Activated naive CD4-positive, alpha-beta T cell treated with Interleukin-2 at 50 U/mL for 16 hours (primary cell): ENCODE measurements around the gene BCL2A1.
A peak's percentile ranks its signal among the peaks of the same experiment; 100 is the strongest.
"Not testable (repeated sequence)": the region's sequence is repeated elsewhere in the genome, so short reads cannot be mapped to it uniquely, and the experiment has no call there.

Source experiments
- DNase-seq: peaks from one replicate; pipeline ENCODE4 v3.0.0-alpha.2; 2020

BCL2A1 gene

DNA sequence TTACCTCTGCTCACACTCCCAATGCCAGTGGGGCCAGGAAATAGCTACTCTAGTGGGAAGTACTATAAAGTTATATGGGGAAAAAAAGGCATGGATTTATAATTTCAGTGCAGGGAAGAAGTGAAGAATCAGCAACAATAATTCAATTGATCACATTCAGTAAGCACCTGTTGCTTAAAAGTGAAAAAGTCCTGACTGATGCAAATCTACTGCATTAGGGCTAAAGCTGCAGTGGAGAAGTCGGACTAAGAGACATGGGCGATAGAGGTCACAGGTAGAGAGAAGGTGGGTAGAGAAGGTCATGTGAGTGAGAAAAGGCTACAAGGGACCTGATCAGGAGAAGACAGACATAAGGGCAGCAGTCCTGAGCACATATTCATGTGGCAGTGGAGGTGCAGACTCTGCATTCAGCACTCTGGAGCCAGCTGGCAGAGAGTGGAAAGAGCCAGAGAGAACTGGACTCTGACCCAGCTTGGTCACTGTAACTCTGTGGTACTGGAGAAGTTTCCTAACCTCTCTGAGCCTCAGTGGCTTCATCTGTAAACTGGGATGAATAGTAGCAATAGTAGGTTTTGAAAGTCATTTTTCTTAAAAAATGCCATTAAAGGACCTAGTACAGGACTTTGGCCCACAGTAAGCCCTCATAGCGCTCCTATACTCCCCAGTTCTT lies 17.6 kb upstream of the BCL2A1 start:
- no peak for DNase-seq

DNA sequence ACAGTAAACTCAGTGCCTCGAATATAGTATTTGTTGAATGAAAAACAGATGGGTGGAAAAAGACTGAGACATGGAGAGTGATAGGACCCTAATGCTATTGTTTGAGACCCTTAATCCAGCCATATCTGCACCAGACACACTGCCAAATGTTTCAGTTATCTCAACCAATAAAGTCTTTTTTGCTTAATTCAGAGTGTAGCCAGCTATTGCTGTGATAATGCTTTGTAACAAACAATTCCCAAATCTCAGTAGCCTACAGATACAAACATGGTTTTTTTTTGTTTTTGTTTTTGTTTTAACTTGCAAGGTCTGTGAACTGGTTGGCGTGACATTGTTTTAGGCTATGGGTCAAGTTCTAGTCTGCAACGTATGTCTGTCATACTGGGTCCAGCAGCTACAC lies 17.0 kb upstream of the BCL2A1 start:
- DNase-seq = no peak

DNA sequence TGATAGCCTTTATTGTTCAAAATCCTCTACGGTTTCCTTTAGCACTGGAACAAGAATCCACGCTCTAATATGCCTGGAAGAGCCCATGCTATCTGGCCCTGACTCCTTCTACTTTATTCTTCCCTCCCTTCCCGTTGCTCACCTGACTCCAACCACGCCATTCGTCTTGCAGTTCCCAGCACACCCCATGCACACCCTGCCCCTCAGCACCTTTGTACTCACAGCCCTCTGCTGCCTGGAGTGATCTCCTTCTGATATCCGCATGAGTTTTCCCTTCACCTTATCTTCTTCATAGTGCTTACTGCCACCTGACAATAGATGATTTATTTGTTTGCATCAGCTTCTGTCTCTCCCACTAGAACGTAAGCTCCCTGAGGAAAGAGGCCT lies 16.6 kb upstream of the BCL2A1 start:
- no peak for DNase-seq

DNA sequence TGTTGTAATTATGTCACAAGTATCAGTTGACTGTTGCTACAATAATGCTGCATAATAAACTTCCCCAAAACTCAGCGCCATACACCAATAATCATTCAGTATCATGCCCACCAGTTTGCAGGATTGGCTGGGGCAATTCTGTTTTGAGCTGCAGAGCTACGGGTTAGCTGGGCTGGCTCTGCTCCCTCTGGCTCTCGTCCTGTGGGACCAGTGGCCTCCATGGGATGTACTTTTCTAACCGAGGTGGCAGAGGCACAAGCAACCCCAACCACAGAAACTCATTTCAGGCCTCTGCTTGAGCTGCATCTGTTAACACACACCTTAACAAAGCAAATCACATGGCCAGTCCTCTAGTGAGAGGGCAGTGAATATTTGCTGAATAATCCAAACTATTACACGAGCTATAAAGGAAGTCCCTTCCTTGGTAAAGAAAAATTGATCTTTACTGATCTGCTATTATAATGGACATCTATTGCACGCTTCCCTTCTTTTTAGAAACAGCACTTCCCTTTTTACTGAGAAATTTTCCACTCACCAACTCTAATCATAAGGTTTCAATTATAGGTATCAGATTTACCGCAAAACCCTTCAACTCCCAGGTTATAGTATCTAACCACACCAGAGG lies 10.9 kb upstream of the BCL2A1 start:
- no peak for DNase-seq

DNA sequence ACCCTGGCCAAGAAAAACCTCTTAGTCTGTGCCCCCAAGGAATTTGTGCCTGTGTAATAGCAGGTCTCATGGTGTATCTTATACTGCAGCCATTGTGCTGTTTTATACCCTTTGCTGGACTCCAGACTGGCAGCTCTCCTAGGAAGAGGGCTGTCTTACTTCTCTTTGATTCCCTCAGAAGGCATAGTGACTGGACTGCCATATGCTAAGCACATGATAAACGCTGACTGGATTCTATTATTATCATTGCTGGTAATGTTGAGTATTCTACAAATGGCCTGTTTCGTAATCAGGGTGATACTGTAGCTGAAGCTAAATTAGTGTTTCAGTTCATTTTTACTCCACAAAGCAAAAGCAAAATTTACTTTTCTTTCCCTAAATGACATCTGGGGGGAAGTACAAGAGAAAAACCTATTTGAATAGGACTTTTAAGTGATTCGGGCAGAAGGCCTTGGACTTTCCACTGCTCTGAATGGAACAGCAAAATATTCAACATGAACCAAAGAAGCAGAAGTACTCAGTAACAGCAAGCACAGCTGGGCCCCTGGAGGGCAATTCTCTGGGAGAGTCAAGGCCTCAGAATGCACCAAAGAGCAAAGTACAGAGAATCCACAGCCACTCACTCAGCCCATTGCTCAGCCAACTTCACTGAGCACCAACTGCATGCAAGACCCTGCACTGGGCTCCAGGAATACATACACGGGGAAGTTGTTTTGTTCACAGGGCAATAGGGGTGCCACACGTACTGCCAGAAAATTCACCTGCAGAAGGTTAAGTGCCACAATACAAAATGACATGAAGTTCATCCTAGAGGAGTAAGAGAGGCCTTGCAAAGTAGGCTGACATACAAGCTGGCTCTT lies 7.9 kb upstream of the BCL2A1 start:
- DNase-seq = no peak

DNA sequence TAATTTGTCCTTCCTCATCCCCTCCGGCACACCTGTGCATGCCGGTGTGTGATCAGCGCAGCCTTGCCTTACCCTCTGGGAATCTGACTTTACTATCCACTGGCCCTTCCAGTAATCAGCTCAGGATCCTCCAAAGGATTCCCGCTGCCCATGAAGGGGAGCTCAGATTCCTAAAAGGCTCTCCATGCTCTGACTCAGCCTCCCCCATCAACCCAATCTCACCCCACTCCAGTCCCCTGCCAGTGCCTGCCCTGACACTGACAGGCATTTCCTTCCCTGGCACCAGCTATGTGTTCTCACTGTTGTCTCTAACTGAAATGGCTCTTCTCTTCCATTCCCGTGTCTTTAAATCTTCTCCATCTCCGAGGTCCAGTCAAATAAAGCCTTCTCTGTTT lies 7.3 kb upstream of the BCL2A1 start:
- DNase-seq = no peak

DNA sequence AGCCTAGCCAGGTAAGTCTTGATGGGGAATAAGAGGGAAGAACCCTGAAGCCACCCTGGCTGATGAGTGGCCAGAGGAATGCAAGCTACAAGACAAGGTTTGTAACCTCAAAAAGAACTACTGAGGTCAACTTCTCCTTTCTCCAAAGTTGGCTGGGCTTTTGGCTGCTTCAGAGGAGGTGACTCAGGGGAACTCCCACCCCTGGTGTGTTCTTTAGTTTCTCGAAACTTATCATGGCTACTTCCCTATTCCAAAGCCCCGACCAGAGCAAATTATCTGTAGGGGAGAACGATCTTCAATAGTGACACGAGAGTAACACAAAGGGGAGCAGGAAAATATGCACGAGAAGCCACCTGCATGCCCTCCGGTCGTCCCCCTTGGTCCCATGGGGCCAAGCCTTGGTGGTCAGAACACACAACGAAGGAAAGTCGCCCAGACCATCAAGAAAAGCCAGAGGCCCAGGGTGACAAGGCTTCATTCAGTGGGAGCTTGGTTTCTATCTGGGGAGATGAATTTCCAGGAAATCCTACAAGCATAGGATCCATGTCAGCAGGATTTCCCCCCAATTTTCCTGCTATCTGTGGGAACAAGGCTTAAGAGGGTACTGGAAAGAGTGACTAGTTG lies 6.5 kb upstream of the BCL2A1 start:
- no peak for DNase-seq

DNA sequence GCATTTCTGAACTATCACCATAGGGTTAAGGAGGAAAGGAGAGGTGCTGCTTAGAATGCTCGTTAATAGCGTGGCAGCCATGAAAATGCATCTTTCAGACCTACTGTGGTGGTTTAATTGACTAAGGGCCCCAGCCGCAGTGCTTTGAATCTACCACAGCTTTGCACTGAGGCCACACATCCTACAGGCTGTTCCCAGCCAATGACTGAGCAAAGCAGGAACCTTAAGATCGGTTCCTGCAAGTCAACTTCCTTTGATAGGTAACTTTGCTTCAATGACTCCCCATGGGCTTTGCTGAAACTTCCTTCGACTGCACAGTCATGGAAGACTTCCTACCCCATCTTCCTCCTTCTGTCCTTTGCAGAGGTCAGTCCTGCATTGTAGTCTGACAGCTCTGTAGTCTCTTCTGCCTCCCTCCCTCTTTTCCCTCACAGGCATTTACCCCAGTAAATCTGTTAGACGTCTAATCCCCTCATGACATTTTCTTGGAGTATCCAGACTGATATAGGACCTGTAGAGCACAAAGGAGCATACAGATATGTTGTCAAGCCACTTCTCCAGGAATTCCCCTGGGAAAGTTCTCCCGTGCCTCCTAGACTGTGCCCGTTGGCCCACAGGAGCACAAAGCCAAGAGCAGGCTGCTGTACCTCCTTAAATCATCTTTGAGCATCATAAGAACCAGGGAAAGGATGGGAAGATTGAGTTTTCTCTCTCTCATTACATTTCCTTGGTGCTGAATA lies 2.6 kb upstream of the BCL2A1 start:
- peak; percentile 33 for DNase-seq

DNA sequence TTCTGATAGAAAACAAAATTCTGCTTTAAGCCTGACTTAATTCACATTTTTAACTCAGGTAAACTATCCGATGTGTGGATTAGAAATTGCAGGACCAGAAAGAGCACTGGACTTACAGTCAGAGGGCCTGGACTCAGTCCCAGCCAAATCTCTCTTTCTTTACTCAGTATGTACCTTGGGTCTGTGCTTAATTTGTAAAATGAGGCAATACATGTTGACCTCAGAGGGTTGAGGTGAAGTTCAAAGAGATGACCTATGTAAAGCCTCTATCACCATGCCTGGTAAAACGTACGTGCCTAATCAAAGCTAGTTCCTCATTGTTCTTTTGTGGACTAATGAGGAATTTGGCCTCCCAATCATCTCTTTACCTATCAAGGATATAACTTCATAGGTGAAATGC lies 1.9 kb upstream of the BCL2A1 start:
- no peak for DNase-seq

DNA sequence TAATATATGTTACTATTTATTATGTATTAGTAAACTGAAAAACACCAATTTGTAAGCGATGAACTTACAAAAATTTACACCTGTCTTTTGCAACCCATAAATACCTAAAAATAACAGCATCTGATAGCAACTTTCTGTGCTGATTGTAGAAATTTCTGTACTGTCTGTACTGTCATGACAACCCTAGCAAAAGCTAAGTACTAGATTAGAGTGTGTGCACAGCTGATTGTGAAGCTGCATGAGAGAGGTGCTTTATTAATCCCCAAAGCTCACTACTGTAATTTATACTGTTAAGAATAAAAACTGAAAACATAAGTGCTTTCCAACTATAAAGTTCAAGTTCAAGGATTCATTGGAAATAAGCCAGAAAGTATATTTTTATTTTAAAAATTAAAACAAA lies 815 bp downstream of the BCL2A1 start:
- no peak for DNase-seq

DNA sequence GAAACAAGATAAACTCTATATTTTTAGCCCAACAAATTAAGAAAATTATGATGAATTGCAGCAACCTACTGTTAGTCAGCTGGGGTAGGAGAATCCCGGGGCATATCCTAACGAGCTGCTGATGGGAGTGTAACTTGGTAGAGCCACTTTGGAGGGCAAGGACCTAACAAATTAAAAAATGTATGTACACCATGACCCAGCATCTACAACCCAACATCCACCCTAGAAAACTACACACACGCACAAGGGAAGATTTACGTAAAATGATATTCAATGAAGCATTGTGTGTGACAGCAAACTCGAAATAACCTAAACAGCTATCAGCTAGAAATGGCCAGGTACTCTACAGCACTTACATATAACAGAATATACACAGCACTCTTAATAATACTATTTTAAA lies 1.9 kb downstream of the BCL2A1 start:
- no peak for DNase-seq

DNA sequence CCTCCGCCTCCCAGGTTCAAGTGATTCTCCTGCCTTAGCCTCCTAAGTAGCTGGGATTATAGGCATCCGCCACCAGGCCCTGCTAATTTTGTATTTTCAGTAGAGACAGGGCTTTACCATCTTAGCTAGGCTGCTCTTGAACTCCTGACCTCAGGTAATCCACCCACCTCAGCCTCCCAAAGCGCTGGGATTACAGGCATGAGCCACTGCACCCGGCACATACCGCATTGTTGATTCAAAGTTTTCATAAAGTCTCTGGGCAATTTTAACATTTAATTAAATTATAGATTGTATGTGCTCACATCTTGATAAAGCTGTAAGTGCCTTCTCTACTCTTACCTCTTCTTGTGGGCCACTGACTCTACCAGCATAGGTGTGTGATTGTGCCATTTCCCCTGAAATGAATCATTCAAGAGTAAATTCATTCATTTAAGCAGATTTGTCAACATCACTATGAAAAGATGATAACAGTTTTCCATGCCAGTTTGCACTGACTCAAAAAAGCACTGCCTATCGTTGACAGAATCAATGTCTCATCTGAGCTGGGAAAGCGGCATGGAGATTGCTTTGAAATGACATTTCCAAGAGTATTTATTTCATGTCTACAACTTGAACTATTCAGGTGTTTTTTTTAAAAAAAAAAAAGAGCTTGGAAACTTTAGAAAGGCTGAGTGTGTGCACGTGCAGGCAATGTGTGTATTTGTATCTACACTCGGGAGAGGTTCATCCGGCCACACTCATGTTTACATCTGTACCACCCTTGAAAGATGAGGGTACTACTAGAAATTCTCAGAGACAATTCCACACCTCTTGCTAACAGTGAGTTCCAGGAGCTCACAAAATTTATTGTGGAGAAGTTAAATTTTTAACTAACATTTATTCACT lies 3.5 kb downstream of the BCL2A1 start:
- peak; percentile 27 for DNase-seq

DNA sequence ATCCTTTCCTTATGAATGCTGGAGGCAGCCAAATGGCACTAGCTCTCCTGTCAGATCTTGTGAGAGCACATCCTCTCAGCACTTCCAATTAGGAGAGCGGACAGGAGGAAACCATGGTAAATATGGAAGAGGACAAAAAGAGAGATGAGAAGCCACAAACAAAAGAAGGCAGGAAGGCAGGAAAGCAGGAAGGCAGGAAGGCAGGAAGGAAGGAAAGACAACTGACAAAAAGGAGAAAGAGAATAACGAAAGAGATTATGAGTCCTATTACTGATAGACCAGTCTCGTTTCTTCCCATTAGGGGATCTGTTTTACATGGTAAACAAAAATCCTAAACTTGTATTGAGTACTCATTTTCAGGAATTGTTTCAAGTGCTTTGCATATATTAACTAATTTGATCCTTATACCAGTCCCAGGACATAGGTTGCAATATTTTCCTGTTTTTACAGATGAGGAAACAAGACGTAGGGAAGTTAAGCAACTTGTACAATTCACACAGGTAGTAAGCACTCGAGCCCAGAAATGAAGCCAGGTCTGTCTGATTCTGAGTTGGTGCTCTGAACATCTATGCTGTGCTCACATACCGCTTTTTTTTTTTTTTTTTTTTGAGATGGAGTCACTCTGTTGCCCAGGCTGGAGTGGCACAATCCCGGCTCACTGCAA lies 4.2 kb downstream of the BCL2A1 start:
- DNase-seq = no peak

DNA sequence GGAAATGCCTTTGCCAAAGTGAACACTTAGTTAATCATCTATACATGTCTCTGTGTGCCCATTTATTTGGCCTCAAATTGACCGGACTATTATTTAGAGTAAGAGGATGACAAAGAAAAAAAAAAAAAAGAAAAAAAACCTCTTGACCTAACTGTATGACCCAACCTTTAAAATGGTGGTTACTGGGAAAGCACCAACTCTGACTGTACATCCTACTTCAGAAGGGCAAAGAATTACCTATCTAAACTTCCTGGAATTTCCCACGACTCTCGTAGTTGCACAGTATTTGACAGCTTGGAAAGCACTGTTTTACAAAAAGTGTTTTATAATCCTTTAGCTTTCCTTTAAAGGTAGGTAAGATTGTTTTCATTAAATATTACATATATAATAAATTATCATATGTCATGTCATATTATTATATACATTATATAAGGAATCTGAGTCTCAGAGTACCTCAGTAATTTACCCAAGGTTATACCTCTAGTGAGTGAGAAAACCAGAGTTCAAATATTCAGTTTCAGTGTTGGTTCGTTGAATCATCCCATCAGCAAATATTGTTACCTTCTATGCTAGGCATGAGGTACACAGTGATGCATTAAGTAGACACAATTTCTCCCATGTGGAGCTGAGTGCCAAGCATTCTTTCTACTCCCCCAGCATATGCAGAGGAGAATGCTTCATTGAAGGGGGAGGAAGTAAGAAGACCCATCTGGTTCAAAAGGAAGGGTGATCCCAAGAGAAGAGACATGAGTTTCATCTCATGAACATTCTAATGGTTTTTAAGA lies 5.0 kb downstream of the BCL2A1 start:
- no peak for DNase-seq

DNA sequence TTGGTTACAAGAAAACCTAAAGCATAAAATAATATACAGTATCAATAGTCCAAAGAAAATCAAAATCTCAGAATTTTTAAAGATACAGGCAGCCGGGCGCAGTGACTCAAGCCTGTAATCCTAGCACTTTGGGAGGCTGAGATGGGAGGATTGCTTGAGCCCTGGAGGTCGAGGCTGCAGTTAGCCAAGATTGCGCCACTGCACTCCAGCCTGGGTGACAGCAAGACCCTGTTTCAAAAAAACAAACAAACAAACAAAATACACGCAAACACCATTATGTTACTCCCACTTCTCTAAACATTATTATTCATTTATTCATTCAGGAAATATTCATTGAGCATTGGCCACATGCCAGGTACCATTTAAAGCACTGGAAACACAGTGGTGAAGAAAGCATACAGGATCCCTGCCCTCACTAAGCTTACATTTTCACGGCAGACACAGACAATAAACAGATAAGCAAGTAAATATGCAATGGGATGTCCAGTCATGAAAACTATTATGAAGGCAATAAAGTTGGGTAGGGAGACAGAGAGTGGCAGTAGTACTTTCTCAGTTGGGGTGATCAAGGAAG lies 6.7 kb downstream of the BCL2A1 start:
- no peak for DNase-seq

DNA sequence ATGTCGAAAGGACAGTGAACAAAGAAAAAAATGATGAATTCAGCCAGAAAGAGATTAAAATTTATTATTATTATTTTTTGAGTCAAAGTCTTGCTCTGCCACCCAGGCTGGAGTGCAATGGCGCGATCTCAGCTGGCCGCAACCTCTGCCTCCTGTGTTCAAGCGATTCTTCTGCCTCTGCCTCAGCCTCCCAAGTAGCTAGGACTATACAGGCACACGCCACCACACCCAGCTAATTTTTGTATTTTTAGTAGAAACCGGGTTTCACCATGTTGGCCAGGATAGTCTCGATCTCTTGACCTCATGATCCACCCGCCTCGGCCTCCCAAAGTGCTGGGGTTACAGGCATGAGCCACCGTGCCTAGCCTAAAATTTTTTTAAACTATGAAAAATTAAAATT lies 8.1 kb downstream of the BCL2A1 start:
- not testable (repeated sequence) for DNase-seq

DNA sequence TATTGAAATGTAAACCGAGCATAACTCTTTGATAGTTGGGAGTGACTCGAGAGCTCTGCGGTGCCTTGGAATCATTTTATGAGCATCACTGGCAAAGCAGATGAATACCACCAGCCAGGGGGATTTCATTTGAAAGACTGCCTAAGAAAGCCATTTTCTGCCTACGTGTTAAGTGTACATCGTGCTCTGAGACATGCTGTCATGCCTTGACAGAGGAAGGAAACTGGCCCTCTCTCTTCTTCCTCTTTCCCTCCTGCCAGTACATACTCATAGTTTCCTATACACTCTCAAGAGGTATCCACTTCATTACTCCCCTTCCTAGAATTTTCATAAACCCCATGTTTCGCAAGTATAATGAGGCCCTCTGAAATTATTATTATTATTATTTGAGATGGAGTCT lies 8.8 kb downstream of the BCL2A1 start:
- no peak for DNase-seq

DNA sequence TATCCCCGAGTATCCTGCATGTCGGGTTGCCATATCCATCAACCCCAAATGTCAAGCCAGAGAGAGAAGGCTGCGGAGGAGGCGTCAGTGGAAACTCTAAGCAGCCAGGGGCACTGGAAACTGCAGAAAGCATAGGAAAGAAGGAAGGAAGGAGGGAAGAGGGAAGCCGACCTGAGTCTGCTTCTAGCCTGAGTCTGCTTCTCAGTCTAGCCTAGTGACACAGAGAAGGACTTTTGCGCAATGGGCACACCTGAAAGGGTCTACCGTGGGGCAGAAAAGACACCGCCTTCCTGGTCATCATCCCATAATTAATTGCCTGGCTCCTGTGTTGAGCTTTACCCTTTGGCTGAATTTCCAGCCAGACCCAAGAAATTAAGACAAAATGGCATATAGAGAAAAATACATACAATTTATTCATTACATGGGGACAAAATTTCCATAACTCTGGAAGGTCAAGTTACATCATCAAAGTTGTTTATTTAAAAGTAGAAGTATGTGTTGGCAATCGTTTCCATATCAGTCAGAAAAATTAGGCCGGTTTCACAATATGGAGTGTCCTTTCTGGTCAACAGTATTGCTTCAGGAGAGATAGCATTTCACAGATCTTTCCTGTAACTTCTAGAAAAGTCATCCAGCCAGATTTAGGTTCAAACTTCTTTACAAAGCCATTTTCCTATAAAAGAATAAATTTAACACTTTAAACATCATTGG lies 10.3 kb downstream of the BCL2A1 start:
- DNase-seq = no peak

DNA sequence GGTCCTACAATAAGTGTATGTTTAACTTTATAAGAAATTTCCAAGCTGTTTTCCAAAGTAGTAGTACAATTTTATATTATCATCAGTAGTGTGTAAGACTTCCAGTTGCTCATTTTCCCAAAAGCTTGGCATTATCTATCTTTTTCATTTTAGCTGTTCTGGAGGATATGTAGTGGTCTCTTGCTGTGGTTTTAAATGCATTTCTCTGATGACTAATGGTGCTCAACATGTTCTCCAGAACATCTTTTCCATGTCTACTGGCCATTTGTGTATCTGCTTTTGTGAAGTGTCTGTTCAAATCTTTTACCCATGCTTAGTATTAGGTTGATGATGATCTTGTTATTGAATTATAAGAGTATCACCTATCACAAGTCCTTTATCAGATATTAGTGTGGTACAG lies 13.3 kb downstream of the BCL2A1 start:
- no peak for DNase-seq
